ENCODE measurements around the gene FBXL16.

FBXL16 gene

DNA sequence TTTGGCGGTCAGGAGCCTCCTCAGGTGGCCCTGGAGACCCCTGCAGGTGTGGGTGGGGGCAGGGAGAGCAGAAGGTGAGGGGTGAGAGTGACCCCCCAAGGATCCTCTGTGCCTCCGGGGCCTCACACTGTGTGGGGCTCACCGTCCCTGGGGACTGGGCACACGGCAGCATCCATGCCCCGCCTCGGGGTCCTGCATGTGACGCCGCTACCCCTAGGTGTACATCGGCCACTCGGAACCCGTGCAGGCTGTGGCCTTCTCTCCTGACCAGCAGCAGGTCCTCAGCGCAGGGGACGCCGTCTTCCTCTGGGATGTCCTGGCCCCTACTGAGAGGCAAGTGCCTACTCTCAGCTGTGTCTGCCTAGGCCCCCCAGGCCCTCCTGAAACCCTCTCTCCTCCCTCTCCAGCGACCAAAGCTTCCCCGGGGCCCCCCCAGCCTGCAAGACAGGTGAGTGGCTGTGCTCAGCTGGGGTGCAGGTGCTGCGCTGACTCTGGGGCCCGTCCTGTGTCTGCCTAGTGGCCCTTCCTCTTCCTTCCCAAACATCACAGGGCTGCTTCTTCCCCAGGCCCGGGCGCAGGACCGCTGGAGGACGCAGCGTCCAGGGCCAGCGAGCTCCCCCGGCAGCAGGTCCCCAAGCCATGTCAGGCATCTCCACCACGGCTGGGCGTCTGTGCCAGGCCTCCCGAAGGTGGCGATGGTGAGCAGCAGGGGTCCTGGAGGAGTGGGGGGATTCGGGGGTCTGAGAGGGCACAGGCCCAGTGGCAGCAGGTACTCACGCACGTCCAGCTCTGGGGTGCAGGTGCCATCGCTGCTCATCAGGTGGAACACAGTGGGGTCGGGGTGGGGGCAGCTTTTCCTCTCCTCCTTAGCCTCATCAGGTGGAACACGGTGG is 46.7 kb downstream of the FBXL16 start:
- Histone ChIP-seq H3K9ac (ENCODE audit: low read length) (no peak overlapping the region), H3K27me3 (replicated peaks; ENCODE audit: insufficient read depth, low read length) (no peaks in the 10 kb centered on the region), H4K20me1 (ENCODE audit: insufficient read depth, low read length) (no peaks in the 10 kb centered on the region), H3K27ac (ENCODE audit: low read length) (no peak overlapping the region), H3F3A (ENCODE audit: insufficient read depth, low read length) (no peaks in the 10 kb centered on the region), H3K79me2 (ENCODE audit: low read length) (no peaks in the 10 kb centered on the region), H3K4me3 (ENCODE audit: low read length) (no peak overlapping the region), H3K4me2 (ENCODE audit: low read depth, low read length) (no peak overlapping the region), H3K36me3 (replicated peaks; ENCODE audit: insufficient read depth, low read length) (no peaks in the 10 kb centered on the region), H3K9me3 (replicated peaks; ENCODE audit: insufficient read depth, low read length) (no peaks in the 10 kb centered on the region), H3K9me2 (replicated peaks; ENCODE audit: insufficient read depth, low read length) (no peaks in the 10 kb centered on the region), H2AFZ (ENCODE audit: low read length) (no peak overlapping the region), H3K4me1 (ENCODE audit: low read length) (peaks cover 8% of the 10 kb centered on the region)
- DNase-seq, result no peak
- TF ChIP-seq EZH2 (optimal IDR thresholded peaks at IDR 0.05; ENCODE audit: low read depth, low read length) (no peak), EZH2phosphoT487 (IDR thresholded peaks at IDR 0.05; ENCODE audit: low read length) (no peak)
- TF ChIP-seq, protein P1, sequence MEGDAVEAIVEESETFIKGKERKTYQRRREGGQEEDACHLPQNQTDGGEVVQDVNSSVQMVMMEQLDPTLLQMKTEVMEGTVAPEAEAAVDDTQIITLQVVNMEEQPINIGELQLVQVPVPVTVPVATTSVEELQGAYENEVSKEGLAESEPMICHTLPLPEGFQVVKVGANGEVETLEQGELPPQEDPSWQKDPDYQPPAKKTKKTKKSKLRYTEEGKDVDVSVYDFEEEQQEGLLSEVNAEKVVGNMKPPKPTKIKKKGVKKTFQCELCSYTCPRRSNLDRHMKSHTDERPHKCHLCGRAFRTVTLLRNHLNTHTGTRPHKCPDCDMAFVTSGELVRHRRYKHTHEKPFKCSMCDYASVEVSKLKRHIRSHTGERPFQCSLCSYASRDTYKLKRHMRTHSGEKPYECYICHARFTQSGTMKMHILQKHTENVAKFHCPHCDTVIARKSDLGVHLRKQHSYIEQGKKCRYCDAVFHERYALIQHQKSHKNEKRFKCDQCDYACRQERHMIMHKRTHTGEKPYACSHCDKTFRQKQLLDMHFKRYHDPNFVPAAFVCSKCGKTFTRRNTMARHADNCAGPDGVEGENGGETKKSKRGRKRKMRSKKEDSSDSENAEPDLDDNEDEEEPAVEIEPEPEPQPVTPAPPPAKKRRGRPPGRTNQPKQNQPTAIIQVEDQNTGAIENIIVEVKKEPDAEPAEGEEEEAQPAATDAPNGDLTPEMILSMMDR (IDR thresholded peaks at IDR 0.05; ENCODE audit: low read length), result no peak

DNA sequence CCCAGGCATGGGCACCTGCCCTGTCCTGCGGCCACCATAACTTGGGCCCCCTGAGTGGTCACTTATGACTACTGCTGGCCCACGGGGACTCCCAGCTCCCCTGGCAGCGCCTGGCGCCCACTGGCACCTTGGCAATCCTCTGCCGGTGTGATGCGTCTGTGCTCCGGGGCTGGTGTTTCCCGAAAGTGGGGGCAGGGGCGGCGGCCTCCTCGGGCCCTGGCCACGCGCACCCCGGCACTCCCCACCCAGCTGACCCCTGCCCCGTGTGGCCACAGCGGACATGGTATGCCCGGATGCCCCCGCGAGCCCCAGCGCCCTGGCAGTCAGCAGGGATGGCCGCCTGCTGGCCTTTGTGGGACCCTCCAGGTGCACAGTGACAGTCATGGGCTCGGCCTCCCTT is 48.1 kb downstream of the FBXL16 start:
- TF ChIP-seq EZH2 (optimal IDR thresholded peaks at IDR 0.05; ENCODE audit: low read depth, low read length) (no peak), EZH2phosphoT487 (IDR thresholded peaks at IDR 0.05; ENCODE audit: low read length) (no peak)
- TF ChIP-seq, protein P1 (IDR thresholded peaks at IDR 0.05; ENCODE audit: low read length), result no peak
- H3K27ac ChIP-seq (ENCODE audit: low read length), result no peak overlapping the region
- no peaks in the 10 kb centered on the region for H3F3A ChIP-seq (ENCODE audit: insufficient read depth, low read length)
- no peaks in the 10 kb centered on the region for H3K9me3 ChIP-seq (replicated peaks; ENCODE audit: insufficient read depth, low read length)
- H3K4me3 ChIP-seq (ENCODE audit: low read length), result no peak overlapping the region
- H3K79me2 ChIP-seq (ENCODE audit: low read length), result no peaks in the 10 kb centered on the region
- no peaks in the 10 kb centered on the region for H4K20me1 ChIP-seq (ENCODE audit: insufficient read depth, low read length)
- no peak overlapping the region for H3K4me2 ChIP-seq (ENCODE audit: low read depth, low read length)
- DNase-seq, result no peak
- H2AFZ ChIP-seq (ENCODE audit: low read length), result no peak overlapping the region
- peaks cover 8% of the 10 kb centered on the region for H3K4me1 ChIP-seq (ENCODE audit: low read length)
- no peak overlapping the region for H3K9ac ChIP-seq (ENCODE audit: low read length)
- H3K27me3 ChIP-seq (replicated peaks; ENCODE audit: insufficient read depth, low read length), result no peaks in the 10 kb centered on the region
- H3K36me3 ChIP-seq (replicated peaks; ENCODE audit: insufficient read depth, low read length), result no peaks in the 10 kb centered on the region
- H3K9me2 ChIP-seq (replicated peaks; ENCODE audit: insufficient read depth, low read length), result no peaks in the 10 kb centered on the region

DNA sequence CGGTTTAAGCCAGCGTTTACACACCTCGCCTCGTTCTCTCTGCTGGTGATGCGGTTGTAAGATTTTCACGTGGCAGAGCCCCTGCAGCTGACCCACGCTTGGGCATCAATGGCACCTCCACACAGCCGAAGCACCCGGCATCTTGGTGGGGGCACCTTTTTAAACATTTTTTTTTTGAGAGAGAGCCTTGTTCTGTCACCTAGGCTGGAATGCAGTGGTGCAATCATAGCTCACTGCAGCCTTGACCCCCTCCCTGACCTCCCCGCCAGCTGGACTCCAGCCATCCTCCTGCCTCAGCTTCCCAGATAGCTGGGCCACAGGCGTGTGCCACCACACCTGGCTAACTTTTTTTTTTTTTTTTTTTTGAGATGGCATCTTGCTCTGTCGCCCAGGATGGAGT is 51.6 kb downstream of the FBXL16 start:
- Histone ChIP-seq H3K36me3 (replicated peaks; ENCODE audit: insufficient read depth, low read length) (no peaks in the 10 kb centered on the region), H3F3A (ENCODE audit: insufficient read depth, low read length) (no peaks in the 10 kb centered on the region), H3K79me2 (ENCODE audit: low read length) (peaks cover 14% of the 10 kb centered on the region), H3K4me3 (ENCODE audit: low read length) (no peak overlapping the region), H3K9me2 (replicated peaks; ENCODE audit: insufficient read depth, low read length) (no peaks in the 10 kb centered on the region), H3K4me1 (ENCODE audit: low read length) (no peaks in the 10 kb centered on the region; the same call in 1 of the 2 replicates), H3K9me3 (replicated peaks; ENCODE audit: insufficient read depth, low read length) (no peaks in the 10 kb centered on the region), H3K27me3 (replicated peaks; ENCODE audit: insufficient read depth, low read length) (no peaks in the 10 kb centered on the region), H3K27ac (ENCODE audit: low read length) (no peak overlapping the region), H2AFZ (ENCODE audit: low read length) (no peak overlapping the region), H3K9ac (ENCODE audit: low read length) (no peak overlapping the region), H3K4me2 (ENCODE audit: low read depth, low read length) (no peak overlapping the region), H4K20me1 (ENCODE audit: insufficient read depth, low read length) (no peaks in the 10 kb centered on the region)
- TF ChIP-seq EZH2phosphoT487 (IDR thresholded peaks at IDR 0.05; ENCODE audit: low read length) (no peak), EZH2 (optimal IDR thresholded peaks at IDR 0.05; ENCODE audit: low read depth, low read length) (no peak)
- TF ChIP-seq, protein P1 (IDR thresholded peaks at IDR 0.05; ENCODE audit: low read length), result no peak
- no peak for DNase-seq
